ENCODE data around the gene WNT9A.

Gene WNT9A

DNA sequence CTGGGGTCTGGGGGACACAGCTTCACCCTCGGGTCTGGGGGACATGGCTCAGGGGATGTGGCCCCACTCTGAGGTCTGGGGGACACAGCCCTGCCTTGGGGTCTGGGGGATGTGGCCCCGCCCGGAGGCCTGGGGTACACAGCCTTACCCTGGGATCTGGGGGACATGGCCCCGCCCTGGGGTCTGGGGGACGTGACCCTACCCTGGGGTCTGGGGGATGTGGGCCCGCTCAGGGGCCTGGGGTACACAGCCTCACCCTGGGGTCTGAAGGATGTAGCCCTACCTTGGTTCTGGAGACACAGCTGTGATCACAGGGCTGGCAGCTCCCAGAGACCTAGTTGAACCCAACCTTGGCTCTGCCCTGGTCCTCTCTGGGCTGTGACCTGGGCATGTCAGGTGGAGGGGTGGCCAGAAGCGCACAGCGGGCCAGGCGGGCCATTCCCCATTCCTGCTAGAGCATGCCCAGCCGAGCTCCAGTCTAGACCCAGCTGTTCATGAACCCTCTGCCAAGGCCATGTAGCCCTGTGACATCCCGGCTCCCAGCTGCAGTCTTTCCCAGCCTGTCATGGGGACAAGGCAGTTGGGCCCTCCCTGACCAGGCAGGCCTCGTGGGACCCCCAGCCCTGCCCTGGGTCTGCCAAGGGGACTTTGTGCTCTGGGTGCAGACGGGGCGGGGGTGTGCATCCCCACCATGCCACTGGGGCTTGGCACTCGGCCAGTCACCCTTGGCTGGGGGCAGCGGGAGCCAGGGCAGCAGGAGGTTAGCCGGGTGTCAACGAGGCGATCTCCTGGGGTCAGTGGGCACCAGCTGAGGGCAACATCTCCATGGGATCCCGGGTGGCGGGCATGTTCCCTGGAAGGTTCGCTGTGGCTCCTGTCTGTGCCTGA is 43.9 kb downstream of the WNT9A start:
- no peak overlapping the region for H3K4me3 ChIP-seq (replicated peaks; ENCODE audit: insufficient read depth, low read length)
- H3K27me3 ChIP-seq (ENCODE audit: insufficient read depth, poor library complexity, severe bottlenecking): no peaks in the 10 kb centered on the region
- TF ChIP-seq, protein P1, sequence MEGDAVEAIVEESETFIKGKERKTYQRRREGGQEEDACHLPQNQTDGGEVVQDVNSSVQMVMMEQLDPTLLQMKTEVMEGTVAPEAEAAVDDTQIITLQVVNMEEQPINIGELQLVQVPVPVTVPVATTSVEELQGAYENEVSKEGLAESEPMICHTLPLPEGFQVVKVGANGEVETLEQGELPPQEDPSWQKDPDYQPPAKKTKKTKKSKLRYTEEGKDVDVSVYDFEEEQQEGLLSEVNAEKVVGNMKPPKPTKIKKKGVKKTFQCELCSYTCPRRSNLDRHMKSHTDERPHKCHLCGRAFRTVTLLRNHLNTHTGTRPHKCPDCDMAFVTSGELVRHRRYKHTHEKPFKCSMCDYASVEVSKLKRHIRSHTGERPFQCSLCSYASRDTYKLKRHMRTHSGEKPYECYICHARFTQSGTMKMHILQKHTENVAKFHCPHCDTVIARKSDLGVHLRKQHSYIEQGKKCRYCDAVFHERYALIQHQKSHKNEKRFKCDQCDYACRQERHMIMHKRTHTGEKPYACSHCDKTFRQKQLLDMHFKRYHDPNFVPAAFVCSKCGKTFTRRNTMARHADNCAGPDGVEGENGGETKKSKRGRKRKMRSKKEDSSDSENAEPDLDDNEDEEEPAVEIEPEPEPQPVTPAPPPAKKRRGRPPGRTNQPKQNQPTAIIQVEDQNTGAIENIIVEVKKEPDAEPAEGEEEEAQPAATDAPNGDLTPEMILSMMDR (IDR thresholded peaks at IDR 0.05; ENCODE audit: insufficient read depth, low read length): no peak
- no peak for TF ChIP-seq POLR2AphosphoS5 (IDR thresholded peaks at IDR 0.05; ENCODE audit: low read depth)
- TF ChIP-seq GABPA (IDR thresholded peaks at IDR 0.05; ENCODE audit: low read depth): no peak
- TF ChIP-seq SPI1 (IDR thresholded peaks at IDR 0.05; ENCODE audit: borderline replicate concordance, low read depth): no peak
- TF ChIP-seq, protein P2, sequence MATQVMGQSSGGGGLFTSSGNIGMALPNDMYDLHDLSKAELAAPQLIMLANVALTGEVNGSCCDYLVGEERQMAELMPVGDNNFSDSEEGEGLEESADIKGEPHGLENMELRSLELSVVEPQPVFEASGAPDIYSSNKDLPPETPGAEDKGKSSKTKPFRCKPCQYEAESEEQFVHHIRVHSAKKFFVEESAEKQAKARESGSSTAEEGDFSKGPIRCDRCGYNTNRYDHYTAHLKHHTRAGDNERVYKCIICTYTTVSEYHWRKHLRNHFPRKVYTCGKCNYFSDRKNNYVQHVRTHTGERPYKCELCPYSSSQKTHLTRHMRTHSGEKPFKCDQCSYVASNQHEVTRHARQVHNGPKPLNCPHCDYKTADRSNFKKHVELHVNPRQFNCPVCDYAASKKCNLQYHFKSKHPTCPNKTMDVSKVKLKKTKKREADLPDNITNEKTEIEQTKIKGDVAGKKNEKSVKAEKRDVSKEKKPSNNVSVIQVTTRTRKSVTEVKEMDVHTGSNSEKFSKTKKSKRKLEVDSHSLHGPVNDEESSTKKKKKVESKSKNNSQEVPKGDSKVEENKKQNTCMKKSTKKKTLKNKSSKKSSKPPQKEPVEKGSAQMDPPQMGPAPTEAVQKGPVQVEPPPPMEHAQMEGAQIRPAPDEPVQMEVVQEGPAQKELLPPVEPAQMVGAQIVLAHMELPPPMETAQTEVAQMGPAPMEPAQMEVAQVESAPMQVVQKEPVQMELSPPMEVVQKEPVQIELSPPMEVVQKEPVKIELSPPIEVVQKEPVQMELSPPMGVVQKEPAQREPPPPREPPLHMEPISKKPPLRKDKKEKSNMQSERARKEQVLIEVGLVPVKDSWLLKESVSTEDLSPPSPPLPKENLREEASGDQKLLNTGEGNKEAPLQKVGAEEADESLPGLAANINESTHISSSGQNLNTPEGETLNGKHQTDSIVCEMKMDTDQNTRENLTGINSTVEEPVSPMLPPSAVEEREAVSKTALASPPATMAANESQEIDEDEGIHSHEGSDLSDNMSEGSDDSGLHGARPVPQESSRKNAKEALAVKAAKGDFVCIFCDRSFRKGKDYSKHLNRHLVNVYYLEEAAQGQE (IDR thresholded peaks at IDR 0.05; ENCODE audit: insufficient replicate concordance, low read depth): no peak
- DNase-seq (ENCODE audit: low read depth in 1 of 2, low spot score in 1 of 2): no peak
- H3K27ac ChIP-seq (replicated peaks): no peak overlapping the region

DNA sequence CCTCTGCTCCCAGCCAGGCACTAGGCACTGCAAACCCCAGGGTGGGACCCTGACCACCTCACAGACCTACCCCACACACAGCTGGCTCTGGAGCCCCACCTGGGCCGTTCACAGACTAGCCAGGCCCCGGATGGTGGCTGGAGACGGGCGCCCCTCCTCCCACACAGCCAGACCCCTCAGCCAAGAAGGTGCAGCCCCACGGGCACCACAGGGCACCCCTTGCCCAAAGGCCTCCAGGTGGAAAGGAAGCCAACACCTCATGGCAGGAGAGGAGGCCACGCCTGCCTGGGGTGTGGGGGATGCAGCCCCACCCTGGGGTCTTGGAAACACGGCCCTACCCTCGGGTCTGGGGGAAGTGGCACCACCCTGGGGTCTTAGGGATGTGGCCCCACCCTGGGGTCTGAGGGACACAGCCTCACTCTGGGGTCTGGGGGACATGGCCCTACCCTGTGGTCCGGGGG is 44.6 kb downstream of the WNT9A start:
- H3K27ac ChIP-seq (replicated peaks): no peak overlapping the region
- H3K27me3 ChIP-seq (ENCODE audit: insufficient read depth, poor library complexity, severe bottlenecking): no peaks in the 10 kb centered on the region

DNA sequence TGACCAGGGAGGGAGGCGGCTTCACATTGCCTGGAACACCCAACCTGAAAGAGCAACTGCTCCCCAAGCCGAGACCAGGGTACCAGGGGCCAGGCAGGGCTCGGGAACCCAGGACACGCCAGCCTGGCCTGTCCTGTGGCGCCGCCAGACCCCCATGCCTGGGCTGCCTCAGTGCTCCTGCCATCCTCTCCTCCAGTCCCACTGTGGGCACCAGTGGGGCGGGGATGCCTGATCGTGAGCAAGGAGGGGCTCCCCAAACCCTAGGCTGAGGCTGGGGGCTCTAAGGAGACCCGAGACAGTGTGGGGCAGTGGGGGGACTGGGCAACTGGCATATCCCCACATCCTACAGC is 45.1 kb downstream of the WNT9A start:
- Histone ChIP-seq H3K27me3 (ENCODE audit: insufficient read depth, poor library complexity, severe bottlenecking) (no peaks in the 10 kb centered on the region), H3K27ac (replicated peaks) (no peak overlapping the region), H3K4me3 (replicated peaks; ENCODE audit: insufficient read depth, low read length) (no peak overlapping the region)
- TF ChIP-seq SPI1 (IDR thresholded peaks at IDR 0.05; ENCODE audit: borderline replicate concordance, low read depth): no peak
- TF ChIP-seq, protein P2 (IDR thresholded peaks at IDR 0.05; ENCODE audit: insufficient replicate concordance, low read depth): no peak
- TF ChIP-seq, protein P1 (IDR thresholded peaks at IDR 0.05; ENCODE audit: insufficient read depth, low read length): no peak
- no peak for TF ChIP-seq POLR2AphosphoS5 (IDR thresholded peaks at IDR 0.05; ENCODE audit: low read depth)
- TF ChIP-seq GABPA (IDR thresholded peaks at IDR 0.05; ENCODE audit: low read depth): no peak
- no peak for DNase-seq (ENCODE audit: low read depth in 1 of 2, low spot score in 1 of 2)

More for the DNA sequence above, 44.6 kb downstream of the WNT9A start:
- no peak for DNase-seq (ENCODE audit: low read depth in 1 of 2, low spot score in 1 of 2)
- no peak for TF ChIP-seq POLR2AphosphoS5 (IDR thresholded peaks at IDR 0.05; ENCODE audit: low read depth)
- no peak for TF ChIP-seq GABPA (IDR thresholded peaks at IDR 0.05; ENCODE audit: low read depth)
- TF ChIP-seq, protein P2 (IDR thresholded peaks at IDR 0.05; ENCODE audit: insufficient replicate concordance, low read depth): no peak
- no peak for TF ChIP-seq SPI1 (IDR thresholded peaks at IDR 0.05; ENCODE audit: borderline replicate concordance, low read depth)
- TF ChIP-seq, protein P1 (IDR thresholded peaks at IDR 0.05; ENCODE audit: insufficient read depth, low read length): no peak
- H3K4me3 ChIP-seq (replicated peaks; ENCODE audit: insufficient read depth, low read length): no peak overlapping the region
